Left lung (tissue), 10 donors: ENCODE measurements around the gene NUP155. TPM values are rescaled to one million over a fixed set of nuclear protein-coding genes. Genes with fewer than 3 reads are reported as not detected.
"Not testable (repeated sequence)": the region's sequence is repeated elsewhere in the genome, so short reads cannot be mapped to it uniquely, and the experiment has no call there.

Experiments used
- ATAC-seq: fragments of 200-7000 bp; cut with Tn5 transposase; one replicate; pipeline ENCODE4 v1.9.1; 2020; ENCODE audit warnings: moderate library complexity
- DNase-seq, 4 donors: peaks; one replicate each; pipeline ENCODE4 v3.0.0-alpha.2; 2013 to 2020
- H3K27ac ChIP-seq, 2 donors: fragments of 200-600 bp; sonication (generic) in 1 of 2; one replicate each; pipeline versions ENCODE4 v1.5.0 to v1.8.0; 2020 to 2021
- H3K27me3 ChIP-seq, 2 donors: fragments of 200-600 bp; sonication (generic) in 1 of 2; one replicate each; pipeline versions ENCODE4 v1.5.0 to v1.8.0; 2020 to 2021
- H3K36me3 ChIP-seq, 2 donors: fragments of 200-600 bp; sonication (generic) in 1 of 2; one replicate each; pipeline versions ENCODE4 v1.5.0 to v1.8.0; 2020 to 2021
- H3K4me1 ChIP-seq, 2 donors: fragments of 200-600 bp; one replicate each; pipeline ENCODE4 v1.8.0; 2021
- H3K4me3 ChIP-seq, 2 donors: fragments of 200-600 bp; sonication (generic) in 1 of 2; one replicate each; pipeline versions ENCODE4 v1.5.0 to v1.8.0; 2020 to 2021; ENCODE audit warnings: mild to moderate bottlenecking in 1 of 2
- H3K9me3 ChIP-seq, 2 donors: fragments of 200-600 bp; sonication (generic) in 1 of 2; one replicate each; pipeline versions ENCODE4 v1.5.0 to v1.8.0; 2020 to 2021
- intact Hi-C, 2 donors: fragments of 100-400 bp; cut with DNase I; formaldehyde crosslinking; loops; one replicate each; pipeline versions ENCODE4 v1.11.2 to v1.14.2; 2022
- polyA plus RNA-seq, 6 donors: library from polyadenylated mRNA; unstranded; fragments of 120-200 nt; gene quantifications; one replicate each; pipeline ENCODE4 v1.2.1, GENCODE V29; 2013; ENCODE audit not compliant: insufficient read length in 6 of 6
- total RNA-seq, 2 donors: library from RNA; stranded (reverse); fragmentation: NEBNext Ultra II Directional; extraction: Animal tissue kit (Norgen Biotek cat#: 25700); gene quantifications; one replicate each; pipeline ENCODE4 v1.2.1, GENCODE V29; 2021
- TF ChIP-seq, protein P1 (sequence below), 2 donors: fragments of 200-600 bp; sonication (generic) in 1 of 2; IDR thresholded peaks; one replicate each; pipeline versions ENCODE4 v1.5.0 to v1.8.0; 2021; ENCODE audit warnings: antibody characterized with exemption in 2 of 2
- donor health status: DM: no; HTN: yes; CAD: no.
- donor health status: DM: no; HTN: no; CAD: no.

Gene NUP155
- total and polyA plus RNA-seq, 8 donors = 21.7 to 31.0 (median 27.0) TPM

DNA sequence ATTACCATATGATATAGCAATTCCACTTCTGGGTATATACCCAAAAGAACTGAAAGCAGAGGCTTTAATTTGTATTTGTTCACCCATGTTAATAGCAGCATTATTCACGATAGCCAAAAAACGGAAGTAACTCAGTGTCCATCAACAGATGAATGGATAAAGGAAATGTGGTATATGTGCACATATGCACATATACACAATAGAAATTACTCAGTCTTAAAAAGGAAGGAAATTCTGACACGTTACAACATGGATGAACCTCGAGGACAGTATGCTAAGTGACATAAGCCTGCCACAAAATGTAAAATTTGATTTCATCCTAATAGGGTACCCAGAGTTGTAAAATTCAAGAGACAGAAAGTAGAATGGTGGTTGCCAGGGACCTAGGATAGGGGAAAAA, 54.9 kb downstream of the NUP155 start:
- H3K27ac ChIP-seq = no peak overlapping the region
- ATAC-seq (no peak), DNase-seq (no peak)
- peaks cover 0 to 87% of the 10 kb centered on the region in 2 donors for H3K36me3 ChIP-seq
- H3K4me3 ChIP-seq = no peak overlapping the region
- H3K4me1 ChIP-seq = peaks cover 0 to 14% of the 10 kb centered on the region in 2 donors
- H3K27me3 ChIP-seq = no peaks in the 10 kb centered on the region
- intact Hi-C loops = no loop called here
- no peaks in the 10 kb centered on the region for H3K9me3 ChIP-seq
- TF ChIP-seq, protein P1, sequence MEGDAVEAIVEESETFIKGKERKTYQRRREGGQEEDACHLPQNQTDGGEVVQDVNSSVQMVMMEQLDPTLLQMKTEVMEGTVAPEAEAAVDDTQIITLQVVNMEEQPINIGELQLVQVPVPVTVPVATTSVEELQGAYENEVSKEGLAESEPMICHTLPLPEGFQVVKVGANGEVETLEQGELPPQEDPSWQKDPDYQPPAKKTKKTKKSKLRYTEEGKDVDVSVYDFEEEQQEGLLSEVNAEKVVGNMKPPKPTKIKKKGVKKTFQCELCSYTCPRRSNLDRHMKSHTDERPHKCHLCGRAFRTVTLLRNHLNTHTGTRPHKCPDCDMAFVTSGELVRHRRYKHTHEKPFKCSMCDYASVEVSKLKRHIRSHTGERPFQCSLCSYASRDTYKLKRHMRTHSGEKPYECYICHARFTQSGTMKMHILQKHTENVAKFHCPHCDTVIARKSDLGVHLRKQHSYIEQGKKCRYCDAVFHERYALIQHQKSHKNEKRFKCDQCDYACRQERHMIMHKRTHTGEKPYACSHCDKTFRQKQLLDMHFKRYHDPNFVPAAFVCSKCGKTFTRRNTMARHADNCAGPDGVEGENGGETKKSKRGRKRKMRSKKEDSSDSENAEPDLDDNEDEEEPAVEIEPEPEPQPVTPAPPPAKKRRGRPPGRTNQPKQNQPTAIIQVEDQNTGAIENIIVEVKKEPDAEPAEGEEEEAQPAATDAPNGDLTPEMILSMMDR (IDR thresholded peaks at IDR 0.05) = no peak

- Histone ChIP-seq H3K27ac (no peak overlapping the region), H3K4me3 (no peak overlapping the region), H3K27me3 (no peaks in the 10 kb centered on the region), H3K36me3 (peaks cover 0 to 98% of the 10 kb centered on the region in 2 donors), H3K9me3 (no peaks in the 10 kb centered on the region), H3K4me1 (no peaks in the 10 kb centered on the region)
- TF ChIP-seq, protein P1 (IDR thresholded peaks at IDR 0.05) = no peak
- no peak for DNase-seq
- intact Hi-C loops = no loop called here
- ATAC-seq = no peak
Observed at GRCh38 chr5:37310360-37310759, 60.5 kb downstream of the NUP155 start.

GRCh38 chr5:37308793-37309192, 62.1 kb downstream of the NUP155 start:
- Histone ChIP-seq H3K9me3 (no peaks in the 10 kb centered on the region), H3K27ac (no peak overlapping the region), H3K27me3 (no peaks in the 10 kb centered on the region), H3K36me3 (peaks cover 0 to 98% of the 10 kb centered on the region in 2 donors), H3K4me1 (no peaks in the 10 kb centered on the region), H3K4me3 (no peak overlapping the region)
- intact Hi-C loops = no loop called here
- no peak for DNase-seq
- no peak for ATAC-seq
- TF ChIP-seq, protein P1 (IDR thresholded peaks at IDR 0.05) = no peak

- H3K36me3 ChIP-seq = peaks cover 4 to 100% of the 10 kb centered on the region in 2 donors
- TF ChIP-seq, protein P1 (IDR thresholded peaks at IDR 0.05) = no peak
- no peaks in the 10 kb centered on the region for H3K27me3 ChIP-seq
- DNase-seq = no peak
- ATAC-seq = no peak
- intact Hi-C loops = no loop called here
- H3K4me1 ChIP-seq = no peaks in the 10 kb centered on the region
- no peaks in the 10 kb centered on the region for H3K9me3 ChIP-seq
- H3K4me3 ChIP-seq = no peak overlapping the region
- H3K27ac ChIP-seq = no peak overlapping the region
Observed at GRCh38 chr5:37304888-37305287, 66.0 kb downstream of the NUP155 start.

- ATAC-seq, H3K27ac ChIP-seq, DNase-seq, H3K9me3 ChIP-seq, H3K27me3 ChIP-seq, H3K4me1 ChIP-seq, intact Hi-C loops, H3K4me3 ChIP-seq: not testable (repeated sequence)
- H3K36me3 ChIP-seq = peaks cover 7 to 81% of the 10 kb centered on the region in 2 donors
Observed at GRCh38 chr5:37296313-37296712, 74.6 kb downstream of the NUP155 start.

GRCh38 chr5:37283214-37283820, 87.6 kb downstream of the NUP155 start:
- no peaks in the 10 kb centered on the region for H3K4me1 ChIP-seq
- TF ChIP-seq, protein P1 (IDR thresholded peaks at IDR 0.05) = no peak
- no peak overlapping the region for H3K27ac ChIP-seq
- no peak overlapping the region for H3K4me3 ChIP-seq
- ATAC-seq (no peak), DNase-seq (no peak)
- intact Hi-C loops = no loop called here
- H3K9me3 ChIP-seq = peaks cover 0 to 38% of the 10 kb centered on the region in 2 donors
- no peaks in the 10 kb centered on the region for H3K27me3 ChIP-seq
- H3K36me3 ChIP-seq = no peaks in the 10 kb centered on the region
